ENCODE data around the gene PKD1L1.

The PKD1L1 gene

DNA sequence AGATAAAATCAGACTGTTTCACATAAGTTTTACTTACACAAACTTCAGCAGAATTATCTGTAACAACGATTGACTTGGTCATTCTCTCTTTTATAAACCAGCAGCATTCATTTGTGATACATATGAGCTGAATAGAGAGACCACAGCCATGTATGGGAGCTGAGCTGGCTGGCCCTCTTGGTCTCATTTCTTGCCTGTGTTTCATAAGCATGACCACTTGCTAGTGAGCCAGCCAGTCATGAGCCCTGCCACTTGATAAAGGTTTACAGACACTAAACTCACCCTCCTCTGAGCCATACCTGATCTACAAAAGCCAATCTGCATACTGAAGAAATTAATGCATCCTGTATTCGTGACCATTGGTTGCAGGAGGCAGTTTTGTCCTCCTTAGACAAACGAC is 82.1 kb downstream of the PKD1L1 start:
- no peak for DNase-seq

DNA sequence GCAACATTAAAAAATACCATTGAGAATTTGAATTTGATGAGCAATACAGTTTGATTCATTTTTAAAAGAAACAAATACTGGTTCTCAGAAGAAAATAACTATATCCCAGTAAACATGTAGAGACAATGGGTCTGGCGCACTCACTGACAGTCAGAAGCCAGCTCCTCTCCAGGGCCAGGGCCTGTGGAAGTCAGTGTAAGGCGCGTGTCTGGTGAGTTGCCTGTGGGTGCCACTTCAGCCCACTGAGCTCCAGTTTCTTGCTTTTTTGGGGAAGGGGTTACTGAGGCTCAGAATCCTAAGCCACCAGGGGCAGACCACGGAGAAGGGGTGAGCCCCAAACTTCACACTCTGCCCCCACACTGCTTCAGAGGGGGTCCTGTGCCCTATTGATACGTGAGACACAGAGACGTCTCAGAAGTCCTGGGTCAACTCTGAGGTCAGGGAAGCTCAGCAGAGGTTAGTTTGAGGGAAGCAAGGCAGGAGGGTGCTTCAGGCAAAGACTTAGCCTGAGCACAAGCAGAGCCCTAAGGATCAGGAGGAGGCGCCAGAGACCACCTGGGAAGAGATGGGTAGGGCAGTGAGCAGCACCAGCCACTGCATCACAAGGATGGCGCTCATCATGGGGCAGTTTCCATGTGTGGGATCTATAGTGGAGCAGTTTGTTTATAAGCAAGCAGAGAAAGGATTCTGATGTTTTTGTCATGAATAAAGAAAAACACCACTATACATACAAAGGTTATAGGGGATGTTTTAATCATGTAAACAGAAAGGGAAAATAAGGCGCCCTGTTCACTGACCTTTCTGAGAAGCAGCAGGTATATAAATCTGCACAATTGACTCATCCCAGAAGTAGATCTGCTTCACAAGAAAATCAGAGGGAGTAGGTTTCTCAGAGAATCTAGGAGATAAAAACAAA is 95.7 kb downstream of the PKD1L1 start:
- DNase-seq = no peak

DNA sequence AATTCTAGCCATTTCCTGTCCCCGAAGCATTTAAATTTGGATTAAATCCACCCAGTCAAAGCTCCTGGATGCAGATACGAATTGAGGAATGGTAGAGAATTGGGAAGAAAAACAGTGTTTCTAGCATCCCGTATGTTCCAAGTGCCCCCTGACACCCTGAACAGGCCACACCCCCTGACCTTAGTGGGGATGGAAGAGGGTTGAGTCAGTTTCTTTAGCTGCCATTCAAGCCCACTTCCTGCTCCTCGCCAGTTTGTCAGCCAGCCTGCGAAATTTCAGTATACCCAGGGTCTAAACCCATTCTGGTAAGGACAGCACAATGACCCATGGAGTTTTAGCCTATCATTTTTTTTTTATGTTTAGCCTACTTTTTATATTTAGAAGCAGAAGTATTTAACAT is 101.1 kb downstream of the PKD1L1 start:
- no peak for DNase-seq

DNA sequence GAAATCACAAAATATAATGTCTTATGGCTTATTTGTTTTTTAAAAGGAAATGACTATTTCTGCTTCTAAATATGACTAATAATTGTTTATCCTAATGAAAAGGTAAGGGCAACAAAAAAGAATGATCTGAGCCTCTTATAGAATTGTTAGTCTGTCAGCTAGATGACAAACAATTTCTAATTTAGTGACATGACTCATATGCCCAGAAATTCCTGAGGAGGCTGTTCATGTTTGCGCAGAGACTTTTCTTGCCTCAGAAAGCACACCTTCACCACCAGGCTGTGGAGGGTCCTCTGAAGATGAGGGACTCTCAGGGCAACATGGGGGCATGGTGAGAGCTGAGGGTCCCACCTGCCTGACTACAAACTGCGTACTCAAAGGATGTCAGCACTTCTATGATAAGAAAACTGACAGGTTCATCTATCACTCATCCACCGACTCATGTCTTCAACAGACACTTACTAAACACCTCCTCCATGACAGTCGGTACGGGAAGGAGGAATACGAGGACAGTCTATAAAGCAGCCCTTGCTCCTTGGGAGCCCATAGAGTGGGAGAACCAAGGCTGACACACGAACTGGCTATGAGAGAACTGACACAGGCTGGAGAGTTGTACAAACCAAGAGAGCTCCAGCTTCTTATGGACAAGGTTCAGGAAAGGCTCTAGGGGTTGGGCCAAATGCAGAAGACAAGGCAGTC is 102.0 kb downstream of the PKD1L1 start:
- DNase-seq = no peak

DNA sequence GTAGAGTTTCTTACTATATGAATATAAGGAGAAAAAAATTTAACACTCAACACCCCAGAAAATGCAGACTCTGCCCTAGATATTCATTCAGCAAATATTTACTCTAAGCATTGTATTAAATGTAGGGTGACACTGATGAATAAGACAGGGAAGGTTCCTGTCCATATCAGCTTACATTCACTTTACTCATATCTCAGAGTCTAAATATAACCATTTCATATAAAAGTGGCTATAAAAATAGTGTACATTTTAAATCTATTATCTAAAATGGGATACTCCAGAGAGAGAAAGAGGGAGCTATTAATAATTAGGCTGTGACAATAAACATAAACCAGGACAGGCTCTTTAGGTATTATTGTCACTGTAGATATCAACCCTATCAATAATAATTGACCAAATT is 104.0 kb downstream of the PKD1L1 start:
- no peak for DNase-seq

DNA sequence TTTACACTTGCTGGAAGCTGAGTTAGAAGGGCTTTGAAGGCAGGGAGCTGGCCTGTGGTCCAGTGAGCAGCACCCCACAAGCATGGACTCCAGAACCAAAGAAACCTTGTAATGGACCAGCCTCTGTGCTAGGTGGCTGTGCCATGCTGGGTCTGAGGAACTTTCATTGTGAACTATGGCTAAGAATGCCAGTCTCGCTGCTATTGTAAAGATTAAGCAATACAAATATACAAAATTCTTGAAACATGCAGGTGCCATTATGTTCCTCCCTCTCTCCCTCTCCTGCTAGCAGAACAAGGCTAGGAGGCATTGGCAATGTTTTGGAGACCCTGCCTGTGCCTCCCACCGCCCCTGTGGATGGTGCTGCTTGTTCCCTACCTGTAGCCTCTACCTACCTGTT is 105.0 kb downstream of the PKD1L1 start:
- DNase-seq = no peak

DNA sequence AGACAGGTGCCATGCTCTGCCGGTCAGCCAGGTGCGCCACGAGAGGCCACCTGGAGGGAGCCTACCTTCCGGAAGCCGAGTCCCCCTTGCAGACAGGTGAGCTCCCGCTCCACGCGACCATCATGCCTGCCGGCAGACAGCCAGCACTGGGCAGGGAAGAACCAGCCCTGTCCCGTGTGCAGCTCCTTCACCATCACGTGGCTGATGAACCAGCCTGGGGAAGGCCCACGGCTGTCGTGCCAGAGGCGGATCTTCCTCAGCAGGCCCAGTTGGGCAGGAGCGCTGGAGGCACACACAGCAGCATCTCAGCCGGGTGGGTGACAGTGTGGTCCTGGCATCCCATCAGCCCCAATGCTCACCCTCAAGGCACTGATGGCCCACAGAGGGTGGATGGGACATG is 108.9 kb downstream of the PKD1L1 start:
- no peak for DNase-seq

DNA sequence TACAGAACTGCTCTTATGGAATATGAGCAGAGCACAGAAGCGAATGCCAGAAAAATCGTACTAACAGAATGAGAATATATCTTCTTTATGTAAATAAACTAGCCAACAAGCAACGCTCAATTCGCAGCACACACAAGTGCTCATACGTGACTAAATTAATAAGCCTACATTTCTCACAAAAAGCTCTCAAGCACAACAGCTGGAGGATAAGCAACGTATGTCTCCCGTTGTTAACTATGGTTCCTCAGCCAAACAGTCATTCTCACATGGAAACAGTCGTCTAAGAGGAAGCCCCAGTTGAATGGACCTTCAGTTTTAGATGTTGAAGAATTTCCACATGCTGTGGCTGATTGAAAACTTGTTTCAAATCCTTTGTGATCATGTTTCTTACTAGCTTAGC is 110.4 kb downstream of the PKD1L1 start:
- DNase-seq = no peak

DNA sequence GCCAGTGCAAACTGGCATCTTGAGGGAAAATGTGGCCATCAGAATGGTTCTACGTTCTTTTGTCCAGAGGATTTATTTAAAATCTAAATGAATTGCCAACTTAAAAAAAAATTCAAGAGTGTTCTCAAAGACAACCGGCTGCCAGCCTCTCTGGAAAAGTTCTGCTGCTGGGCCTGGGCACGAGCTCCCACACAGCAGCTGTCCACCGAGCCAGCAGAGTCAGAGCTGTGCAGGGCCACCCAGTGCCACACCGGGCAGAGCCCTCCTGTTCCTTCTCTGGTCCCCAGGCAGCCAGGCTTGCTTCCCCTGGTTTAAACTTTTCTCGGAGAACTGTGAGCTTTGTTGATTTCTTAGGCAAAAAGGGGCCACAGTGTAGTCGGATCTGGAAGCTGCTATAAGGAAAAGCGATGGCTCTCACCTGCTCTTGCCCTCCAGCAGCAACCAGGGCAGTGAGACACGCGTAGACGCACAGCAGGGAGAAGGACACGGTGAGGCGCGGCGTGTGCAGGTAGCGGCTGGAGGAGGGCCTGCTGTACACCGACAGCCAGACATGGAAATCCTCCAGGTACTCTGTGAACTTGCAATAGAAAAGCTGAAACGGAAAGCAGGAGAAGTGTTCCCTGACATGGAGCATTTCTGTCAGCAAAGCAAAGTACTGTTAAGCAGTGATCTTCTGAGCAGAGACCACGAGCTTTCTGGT is 111.6 kb downstream of the PKD1L1 start:
- DNase-seq = no peak

DNA sequence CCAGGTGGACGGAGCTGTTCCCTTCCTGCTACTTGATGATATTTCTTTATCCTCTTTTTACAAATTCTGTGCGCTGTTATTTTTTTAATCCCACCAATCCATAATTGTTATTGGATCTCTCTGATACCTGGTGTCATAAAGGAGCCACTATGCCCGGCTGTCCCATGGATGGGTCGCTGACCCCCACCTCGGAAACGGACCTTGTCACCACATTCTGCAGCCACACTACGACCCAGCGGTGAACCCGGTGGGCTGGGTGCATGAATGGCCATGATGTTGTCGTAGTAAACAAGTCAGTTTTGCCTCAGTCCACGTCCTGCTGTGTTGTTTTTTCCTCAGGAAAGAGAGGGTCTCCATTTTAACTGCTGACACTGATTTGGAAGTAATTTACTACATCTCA is 112.2 kb downstream of the PKD1L1 start:
- DNase-seq = no peak

DNA sequence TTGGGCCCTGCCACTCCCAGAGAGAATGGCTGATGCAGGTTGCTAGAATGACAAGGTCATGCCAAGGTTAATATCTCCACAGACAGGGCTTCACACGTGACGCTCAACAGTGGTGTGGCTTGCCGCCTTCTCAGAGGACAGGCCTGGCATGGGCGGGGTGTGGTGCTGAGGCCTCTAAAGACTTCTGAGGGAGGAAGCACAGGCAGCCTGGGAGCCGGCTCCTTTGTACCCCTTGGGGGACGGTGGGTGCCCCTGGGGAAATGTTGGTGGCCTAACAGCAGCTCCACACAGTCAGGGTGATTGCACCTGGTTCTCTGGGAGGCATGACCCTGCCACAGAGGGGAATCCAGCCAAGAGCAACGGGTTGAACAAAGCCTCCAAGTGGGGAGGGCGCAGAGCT is 115.1 kb downstream of the PKD1L1 start:
- no peak for DNase-seq

DNA sequence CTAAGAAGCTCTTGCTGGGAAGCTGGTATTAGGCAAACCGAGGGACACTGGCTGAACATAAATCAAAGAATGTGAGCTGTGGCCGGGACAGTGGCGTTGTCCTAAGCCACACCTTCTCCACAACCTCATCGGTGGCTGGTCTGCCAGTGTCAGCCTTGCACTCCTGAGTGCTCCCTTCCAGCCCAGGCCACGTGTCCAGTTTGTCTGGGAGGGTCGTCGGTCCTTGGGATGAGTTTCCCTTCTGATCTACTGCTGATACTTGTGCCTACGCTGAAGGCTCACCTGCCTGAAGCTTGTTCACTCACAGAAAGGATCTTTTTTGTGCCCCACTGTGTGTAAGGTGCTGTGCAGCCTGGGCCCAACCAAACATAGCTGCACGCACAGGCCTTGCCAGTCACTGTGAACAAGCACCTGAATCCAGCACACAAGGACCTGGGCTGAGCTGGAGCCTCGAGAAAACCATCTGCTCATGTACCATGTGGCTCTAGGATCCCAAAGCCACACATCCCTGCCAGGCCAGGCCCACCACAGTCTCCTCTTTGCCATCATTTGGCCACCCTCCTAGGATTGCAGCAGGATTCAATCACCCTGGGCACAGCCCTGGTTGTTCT is 116.1 kb downstream of the PKD1L1 start:
- no peak for DNase-seq

DNA sequence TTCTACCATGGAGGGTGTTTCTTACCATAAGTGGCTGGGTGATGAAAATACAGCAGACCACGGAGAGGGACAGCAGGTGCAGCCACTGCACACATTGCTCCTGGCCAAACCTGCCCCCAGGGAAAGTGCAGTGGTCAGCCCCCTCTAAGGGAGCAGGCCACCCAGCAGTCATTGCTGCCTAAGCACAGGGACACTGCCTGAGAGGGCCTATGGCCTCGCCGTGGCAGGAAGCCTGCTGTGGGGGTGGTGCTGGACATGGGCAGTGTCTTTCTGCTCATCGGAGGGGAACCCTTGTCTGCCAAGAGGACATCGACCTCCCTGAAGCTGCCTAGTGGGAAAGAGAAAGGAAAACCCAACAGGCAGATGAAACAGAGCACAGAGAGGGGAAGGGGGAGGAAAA is 118.3 kb downstream of the PKD1L1 start:
- no peak for DNase-seq

DNA sequence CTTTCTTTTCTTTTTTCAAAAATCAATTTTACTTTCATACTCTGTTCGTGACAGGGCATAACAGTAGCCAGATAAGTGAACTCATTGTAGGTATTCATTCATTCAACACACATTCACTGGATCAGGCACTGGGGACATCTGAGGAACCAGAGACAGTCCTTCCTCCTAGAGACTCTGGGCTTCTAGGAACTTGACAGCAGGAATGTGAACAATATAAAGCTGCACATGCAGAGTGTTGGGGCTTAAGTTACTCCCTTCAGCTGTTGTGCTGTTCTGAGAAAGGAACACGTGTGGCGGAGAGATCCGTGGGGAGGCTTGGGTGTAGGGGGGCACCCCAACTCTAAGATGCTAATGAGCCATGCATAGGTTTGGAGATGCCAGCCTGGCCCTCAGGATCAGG is 120.4 kb downstream of the PKD1L1 start:
- DNase-seq = no peak

DNA sequence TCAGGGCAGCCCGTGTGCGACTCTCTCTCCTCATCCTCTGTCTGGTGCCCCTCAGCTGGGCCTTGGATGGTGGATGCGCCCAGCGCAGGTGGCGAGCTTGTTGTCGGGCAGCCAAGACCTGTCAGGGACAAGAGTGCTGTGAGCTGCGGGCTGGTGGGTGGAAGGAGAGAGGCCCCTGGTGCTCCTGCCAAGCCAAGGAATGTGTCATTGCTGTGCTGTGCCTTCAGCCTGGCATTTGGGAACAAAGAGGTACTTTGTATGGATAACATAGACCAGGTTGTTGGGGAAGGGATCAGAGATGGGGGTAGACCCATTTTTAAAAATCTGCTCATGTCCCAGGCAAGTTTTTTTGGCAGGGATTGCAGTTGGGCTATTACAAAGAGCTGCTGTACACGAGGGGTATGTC is 120.9 kb downstream of the PKD1L1 start:
- DNase-seq = no peak

DNA sequence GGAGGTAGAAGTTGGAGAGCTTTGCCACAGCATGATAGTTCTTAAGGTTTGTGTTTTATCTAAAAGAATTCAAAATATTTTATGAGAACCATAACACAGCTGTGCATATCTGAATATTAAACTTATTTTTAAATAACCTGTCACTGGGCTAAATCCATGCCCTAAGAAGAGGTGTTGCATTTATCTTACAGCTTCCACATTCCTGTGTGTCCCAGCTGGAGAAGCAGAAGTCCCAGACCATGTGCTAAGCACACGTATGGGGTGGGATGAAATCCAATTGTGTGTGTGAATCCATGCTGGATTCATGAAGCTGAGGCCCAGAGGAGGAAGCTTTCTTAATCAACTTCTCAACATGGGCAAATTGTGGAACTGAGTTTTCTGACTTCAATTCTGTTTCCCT is 121.5 kb downstream of the PKD1L1 start:
- DNase-seq = no peak

DNA sequence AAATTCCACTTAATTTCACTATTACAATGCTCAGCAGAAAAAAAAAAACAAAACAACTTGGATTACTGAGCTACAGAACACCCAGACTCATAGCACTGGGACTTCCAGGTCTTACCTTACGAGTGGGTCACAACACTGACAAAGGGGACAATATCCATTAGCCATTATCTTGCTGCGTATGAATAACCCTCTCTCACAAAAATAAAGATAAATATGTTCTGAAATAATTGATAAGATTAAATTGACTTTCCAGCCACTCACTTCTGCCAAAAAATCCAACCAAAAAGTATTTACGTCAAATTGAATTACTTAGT is 128.7 kb downstream of the PKD1L1 start:
- DNase-seq = no peak

DNA sequence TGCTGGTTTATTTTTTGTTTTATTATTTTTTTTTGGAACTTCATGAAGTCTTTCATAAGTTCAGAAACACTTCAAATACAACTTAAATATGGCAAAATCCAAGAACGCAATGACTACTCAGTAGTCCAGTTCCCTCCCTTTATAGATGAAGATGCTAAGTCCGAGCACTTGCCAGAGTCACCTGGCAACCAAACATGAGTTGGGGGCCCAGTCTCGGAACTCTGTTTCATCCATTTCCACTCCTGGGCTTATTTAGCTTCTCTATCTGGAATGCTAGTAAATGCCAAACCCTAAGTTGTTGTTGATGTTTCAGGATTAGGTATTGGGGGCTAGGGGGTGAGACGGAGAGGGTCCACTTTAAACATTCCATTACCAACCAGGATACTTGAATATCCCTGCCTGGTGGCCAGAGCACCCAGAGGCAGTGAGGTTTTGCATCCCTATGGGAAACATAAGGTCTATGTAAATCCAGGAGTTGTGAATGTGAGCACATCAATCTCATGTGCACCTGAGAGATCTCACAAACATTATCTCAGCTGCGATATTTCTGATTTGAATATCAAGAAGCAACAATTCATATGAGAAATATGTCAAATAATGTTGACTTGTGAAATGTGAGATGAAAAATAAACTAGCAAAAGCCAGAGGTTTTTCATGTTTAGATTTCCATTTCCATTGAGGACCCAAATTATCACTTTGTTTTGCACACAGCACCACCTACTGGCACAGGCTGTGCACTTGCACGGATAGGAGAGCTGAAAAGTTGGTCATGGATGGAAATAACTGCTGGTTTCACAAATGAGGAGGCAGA is 129.3 kb downstream of the PKD1L1 start:
- DNase-seq = peak; percentile 61

DNA sequence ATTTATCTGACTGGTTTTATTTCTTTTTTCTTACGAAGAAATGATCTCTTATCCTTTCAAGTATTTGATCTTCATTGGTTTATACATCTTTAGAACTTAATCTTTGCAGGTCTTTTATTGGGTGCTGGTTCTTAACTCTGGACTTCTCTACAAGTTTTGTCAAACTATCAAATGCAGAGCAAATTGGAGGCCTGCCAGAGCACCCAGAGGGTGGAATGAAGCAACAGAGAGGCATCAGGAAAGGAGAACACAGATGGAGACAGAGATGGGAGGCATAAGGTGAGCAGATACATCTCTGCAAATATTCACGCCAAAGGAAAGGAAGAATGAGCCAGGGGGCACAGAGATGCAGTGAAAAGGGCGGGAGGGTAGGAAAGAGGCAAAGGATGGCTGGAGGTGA is 130.3 kb downstream of the PKD1L1 start:
- no peak for DNase-seq

DNA sequence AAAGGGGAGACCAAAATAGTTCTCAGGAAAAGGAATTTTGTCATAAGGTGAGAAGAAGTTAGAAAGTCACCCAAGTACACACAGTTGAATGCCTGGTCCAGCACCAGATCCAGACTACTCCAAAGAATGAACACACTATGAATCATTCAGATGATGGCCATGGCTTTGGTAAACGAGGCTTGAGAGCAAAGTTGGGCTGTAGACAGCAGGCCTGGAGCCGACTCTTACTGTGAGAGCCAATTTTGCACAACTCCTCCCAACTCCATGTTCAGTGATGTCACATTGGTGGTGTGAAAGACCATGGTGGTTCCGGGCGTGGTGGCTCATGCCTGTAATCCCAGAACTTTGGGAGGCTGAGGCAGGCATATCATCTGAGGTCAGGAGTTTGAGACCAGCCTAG is 131.6 kb downstream of the PKD1L1 start:
- no peak for DNase-seq

DNA sequence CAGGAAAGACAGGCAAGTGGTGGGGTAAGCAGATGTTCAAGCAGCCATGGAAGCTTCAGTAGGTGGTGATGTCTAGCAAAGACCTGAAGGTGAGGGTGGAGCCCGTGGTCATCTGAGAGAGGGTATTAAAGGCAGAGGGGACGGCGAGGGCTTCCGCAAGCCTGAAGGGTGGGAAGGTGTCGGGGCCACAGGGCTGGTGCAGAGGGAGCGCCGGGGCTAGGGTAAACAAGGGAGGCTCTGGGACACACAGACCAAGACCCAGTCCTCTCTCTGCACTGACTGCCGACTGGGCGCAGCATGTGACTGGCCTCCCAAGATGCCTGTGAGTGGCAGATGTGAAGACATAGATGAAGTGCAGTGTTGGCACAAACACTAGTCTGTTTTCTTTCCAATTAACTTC is 132.4 kb downstream of the PKD1L1 start:
- no peak for DNase-seq

DNA sequence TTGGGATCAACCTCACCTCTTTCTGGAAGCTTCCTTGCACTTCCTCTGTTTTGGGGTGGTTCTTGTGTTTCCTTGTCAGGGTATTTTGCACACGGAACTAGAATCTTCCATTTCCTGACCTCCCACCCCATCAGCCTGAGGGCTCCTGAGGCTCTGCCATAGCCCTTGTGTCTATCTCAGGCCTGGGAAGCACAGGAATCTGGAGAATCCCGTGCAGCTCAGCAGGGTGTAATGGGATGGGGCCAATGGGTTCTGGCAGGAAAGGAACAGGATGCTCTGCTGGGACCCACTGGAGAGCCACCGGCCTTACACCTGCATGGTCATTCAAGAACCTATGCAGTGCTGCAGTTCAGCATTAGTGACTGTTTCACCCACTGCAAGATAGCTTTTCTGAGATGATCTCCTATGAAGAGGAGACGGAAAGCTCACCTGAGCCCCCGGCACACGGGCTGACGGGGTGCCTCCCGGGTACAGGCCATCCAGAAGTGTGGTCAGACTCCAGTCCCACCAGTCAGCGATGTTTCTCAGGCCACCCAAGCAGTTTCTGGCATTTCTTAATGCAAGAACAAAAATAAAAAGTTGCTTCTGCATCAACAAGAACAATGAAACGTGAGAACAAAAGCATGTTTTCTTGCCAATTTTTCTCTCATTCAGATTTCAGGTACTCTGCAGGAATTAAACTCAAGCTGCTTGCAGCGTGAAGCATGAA is 133.2 kb downstream of the PKD1L1 start:
- DNase-seq = no peak
